Esophagus squamous epithelium (tissue), 5 donors: ENCODE data around the gene GPR141. TPM values are rescaled to one million over a fixed set of nuclear protein-coding genes. Genes with fewer than 3 reads are reported as not detected.

Experiments used
- DNase-seq: peaks from one replicate; lab custom pipeline; 2025; lab: John Stamatoyannopoulos, UW
- H3K27ac ChIP-seq, 4 donors: fragments of 200-600 bp; sonication (generic); one replicate each; pipeline ENCODE4 v1.5.1; 2016 to 2019; ENCODE audit warnings: mild to moderate bottlenecking in 1 of 4
- H3K27me3 ChIP-seq, 4 donors: fragments of 200-600 bp; sonication (generic); 1 replicate in 3 of 4; 2 replicates in 1 of 4; pipeline versions ENCODE4 v1.5.1 to v1.6.0; 2017 to 2021; ENCODE audit warnings: antibody characterized with exemption in 1 of 4
- H3K36me3 ChIP-seq, 3 donors: fragments of 200-600 bp; sonication (generic); one replicate each; pipeline ENCODE4 v1.5.1; 2016 to 2019
- H3K4me1 ChIP-seq, 3 donors: fragments of 200-600 bp; sonication (generic); one replicate each; pipeline ENCODE4 v1.5.1; 2017 to 2019
- H3K4me3 ChIP-seq, 4 donors: fragments of 200-600 bp; sonication (generic); 1 replicate in 3 of 4; 2 replicates in 1 of 4; pipeline ENCODE4 v1.5.1; 2016 to 2019; ENCODE audit warnings: mild to moderate bottlenecking in 2 of 4, moderate library complexity in 1 of 4
- H3K9me3 ChIP-seq, 3 donors: fragments of 200-600 bp; sonication (generic); one replicate each; pipeline ENCODE4 v1.5.1; 2016 to 2019
- POLR2A ChIP-seq, 4 donors: fragments of 450-650 bp; IDR thresholded peaks; one replicate each; pipeline ENCODE4 v1.6.1; 2017; ENCODE audit warnings: antibody characterized with exemption in 4 of 4, mild to moderate bottlenecking in 4 of 4, moderate library complexity in 3 of 4
- WGBS, 2 donors: methylation state at CpG; one replicate each; pipeline ENCODE4 v1.1.5; 2018; 5-methylcytosine and 5-hydroxymethylcytosine counted together
- intact Hi-C: fragments of 100-400 bp; cut with DNase I; formaldehyde crosslinking; loops from one replicate; pipeline ENCODE4 v1.15.0; 2022
- total RNA-seq, 4 donors: library from RNA; depleted of rRNA; stranded (reverse); fragments of >200 nt; gene quantifications; one replicate each; pipeline ENCODE4 v1.1.0, GENCODE V29; 2016
- TF ChIP-seq, protein P1 (sequence below), 6 experiments: fragments of 450-650 bp in 4 of 6; fragments of 200-600 bp in 2 of 6; sonication (generic) in 2 of 6; IDR thresholded peaks; one replicate each; pipeline ENCODE4 v1.5.1; 2016 to 2019; ENCODE audit warnings: antibody characterized with exemption in 6 of 6, mild to moderate bottlenecking in 4 of 6, moderate library complexity in 4 of 6
- donor health status: DM: yes; HTN: yes; CAD: no.

The GPR141 gene
- total RNA-seq, 4 donors from 2014 or later: 0.76 TPM; not detected in 3

DNA sequence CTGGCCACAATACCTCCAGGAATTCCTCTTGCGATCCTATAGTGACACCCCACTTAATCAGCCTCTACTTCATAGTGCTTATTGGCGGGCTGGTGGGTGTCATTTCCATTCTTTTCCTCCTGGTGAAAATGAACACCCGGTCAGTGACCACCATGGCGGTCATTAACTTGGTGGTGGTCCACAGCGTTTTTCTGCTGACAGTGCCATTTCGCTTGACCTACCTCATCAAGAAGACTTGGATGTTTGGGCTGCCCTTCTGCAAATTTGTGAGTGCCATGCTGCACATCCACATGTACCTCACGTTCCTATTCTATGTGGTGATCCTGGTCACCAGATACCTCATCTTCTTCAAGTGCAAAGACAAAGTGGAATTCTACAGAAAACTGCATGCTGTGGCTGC is 56.8 kb downstream of the GPR141 start:
- intact Hi-C loops: no loop called here
- Histone ChIP-seq H3K9me3 (no peaks in the 10 kb centered on the region), H3K27me3 (no peaks in the 10 kb centered on the region), H3K27ac (no peak overlapping the region), H3K4me1 (no peaks in the 10 kb centered on the region), H3K36me3 (no peaks in the 10 kb centered on the region), H3K4me3 (no peak overlapping the region)
- no peak for DNase-seq
- TF ChIP-seq, protein P1, sequence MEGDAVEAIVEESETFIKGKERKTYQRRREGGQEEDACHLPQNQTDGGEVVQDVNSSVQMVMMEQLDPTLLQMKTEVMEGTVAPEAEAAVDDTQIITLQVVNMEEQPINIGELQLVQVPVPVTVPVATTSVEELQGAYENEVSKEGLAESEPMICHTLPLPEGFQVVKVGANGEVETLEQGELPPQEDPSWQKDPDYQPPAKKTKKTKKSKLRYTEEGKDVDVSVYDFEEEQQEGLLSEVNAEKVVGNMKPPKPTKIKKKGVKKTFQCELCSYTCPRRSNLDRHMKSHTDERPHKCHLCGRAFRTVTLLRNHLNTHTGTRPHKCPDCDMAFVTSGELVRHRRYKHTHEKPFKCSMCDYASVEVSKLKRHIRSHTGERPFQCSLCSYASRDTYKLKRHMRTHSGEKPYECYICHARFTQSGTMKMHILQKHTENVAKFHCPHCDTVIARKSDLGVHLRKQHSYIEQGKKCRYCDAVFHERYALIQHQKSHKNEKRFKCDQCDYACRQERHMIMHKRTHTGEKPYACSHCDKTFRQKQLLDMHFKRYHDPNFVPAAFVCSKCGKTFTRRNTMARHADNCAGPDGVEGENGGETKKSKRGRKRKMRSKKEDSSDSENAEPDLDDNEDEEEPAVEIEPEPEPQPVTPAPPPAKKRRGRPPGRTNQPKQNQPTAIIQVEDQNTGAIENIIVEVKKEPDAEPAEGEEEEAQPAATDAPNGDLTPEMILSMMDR (IDR thresholded peaks at IDR 0.05): no peak
- no peak for TF ChIP-seq POLR2A (IDR thresholded peaks at IDR 0.05)
- WGBS, 2 donors: 90 to 94% methylated on average over 3 to 6 of the region's 7 CpGs

DNA sequence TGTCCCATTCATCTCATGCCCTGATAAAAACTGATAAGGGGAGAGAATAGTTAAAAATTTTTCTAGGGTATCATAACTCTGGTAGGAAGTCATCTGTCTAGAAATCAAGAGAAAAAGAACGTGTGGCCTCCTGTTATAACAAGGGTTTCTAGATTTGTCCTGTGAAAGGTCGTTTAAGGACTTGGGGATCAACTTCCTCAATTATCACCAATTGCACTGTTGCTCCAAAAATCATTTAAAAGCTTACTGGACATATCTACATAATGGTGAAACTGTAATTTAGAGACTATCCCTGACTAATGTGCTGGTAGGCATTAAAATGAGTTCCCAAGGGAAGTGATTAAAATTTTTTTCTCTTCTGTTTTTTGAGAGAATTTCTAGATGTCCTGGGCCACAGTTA is 58.2 kb downstream of the GPR141 start:
- H3K36me3 ChIP-seq: no peaks in the 10 kb centered on the region
- no peak for TF ChIP-seq POLR2A (IDR thresholded peaks at IDR 0.05)
- TF ChIP-seq, protein P1 (IDR thresholded peaks at IDR 0.05): no peak
- WGBS, 2 donors: 25 to 36% methylated on average over 2 of the region's 2 CpGs
- H3K4me1 ChIP-seq: no peaks in the 10 kb centered on the region
- no peak overlapping the region for H3K27ac ChIP-seq
- no peaks in the 10 kb centered on the region for H3K27me3 ChIP-seq
- no peak overlapping the region for H3K4me3 ChIP-seq
- intact Hi-C loops: no loop called here
- H3K9me3 ChIP-seq: no peaks in the 10 kb centered on the region
- no peak for DNase-seq

DNA sequence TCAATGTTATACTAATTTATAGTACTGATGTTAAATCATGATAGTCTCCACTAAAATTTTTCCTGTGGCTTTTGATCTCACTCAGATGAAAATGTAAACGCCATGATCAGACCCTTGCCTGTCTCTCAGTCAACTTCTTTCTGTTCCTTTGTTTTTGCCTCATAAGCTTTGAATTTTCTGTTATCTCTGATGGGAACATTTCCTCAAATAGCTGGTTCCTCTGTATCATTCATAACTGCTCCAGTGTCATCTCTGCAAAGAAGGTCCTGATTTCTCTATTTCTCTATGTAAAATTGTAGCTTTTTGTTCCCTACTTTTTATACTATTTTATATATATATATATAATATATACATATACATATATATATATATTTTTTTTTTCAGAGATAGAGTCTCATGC is 67.5 kb downstream of the GPR141 start:
- Histone ChIP-seq H3K27ac (no peak overlapping the region), H3K4me3 (no peak overlapping the region), H3K36me3 (no peaks in the 10 kb centered on the region), H3K4me1 (no peaks in the 10 kb centered on the region), H3K27me3 (no peaks in the 10 kb centered on the region), H3K9me3 (no peaks in the 10 kb centered on the region)
- intact Hi-C loops: no loop called here
- WGBS, 2 donors: 60 to 75% methylated on average over 1 of the region's 1 CpG
- no peak for DNase-seq
- TF ChIP-seq, protein P1 (IDR thresholded peaks at IDR 0.05): no peak
- no peak for TF ChIP-seq POLR2A (IDR thresholded peaks at IDR 0.05)

DNA sequence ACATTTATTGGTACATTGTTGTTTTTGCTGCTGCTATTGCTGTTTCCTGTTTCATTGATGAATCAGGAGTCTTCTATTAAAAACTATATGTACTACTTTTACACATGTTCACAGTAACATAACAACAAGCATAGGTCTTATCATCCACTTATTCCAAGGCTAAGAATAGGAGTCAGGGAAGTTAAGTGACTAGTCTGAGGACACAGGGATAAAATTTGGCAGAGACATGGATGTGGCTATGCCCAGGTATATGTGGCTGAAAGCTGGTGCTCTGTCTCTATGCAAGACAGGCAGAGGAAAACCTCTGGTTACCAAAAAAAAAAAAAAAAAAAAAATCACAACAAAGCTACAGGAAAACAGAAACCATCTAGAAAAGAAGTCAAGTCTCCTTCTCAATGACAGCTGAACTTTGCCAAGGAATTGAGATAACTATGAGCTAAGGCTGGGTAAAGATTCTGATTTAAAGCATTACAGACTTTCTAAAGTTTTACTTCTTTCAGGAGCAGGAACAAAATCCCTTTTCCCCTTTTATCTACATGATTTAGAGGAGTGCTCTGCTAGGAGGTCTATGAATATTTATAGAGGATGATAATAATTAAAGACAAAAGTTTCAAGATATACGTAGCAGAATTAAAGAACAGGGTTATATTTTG is 70.0 kb downstream of the GPR141 start:
- DNase-seq: no peak
- 0 to 44% methylated on average over 1 of the region's 1 CpG for WGBS, 2 donors
- H3K36me3 ChIP-seq: no peaks in the 10 kb centered on the region
- H3K4me3 ChIP-seq: no peak overlapping the region
- H3K27me3 ChIP-seq: no peaks in the 10 kb centered on the region
- H3K27ac ChIP-seq: no peak overlapping the region
- intact Hi-C loops: no loop called here
- no peaks in the 10 kb centered on the region for H3K4me1 ChIP-seq
- TF ChIP-seq, protein P1 (IDR thresholded peaks at IDR 0.05): no peak
- no peak for TF ChIP-seq POLR2A (IDR thresholded peaks at IDR 0.05)
- H3K9me3 ChIP-seq: no peaks in the 10 kb centered on the region

DNA sequence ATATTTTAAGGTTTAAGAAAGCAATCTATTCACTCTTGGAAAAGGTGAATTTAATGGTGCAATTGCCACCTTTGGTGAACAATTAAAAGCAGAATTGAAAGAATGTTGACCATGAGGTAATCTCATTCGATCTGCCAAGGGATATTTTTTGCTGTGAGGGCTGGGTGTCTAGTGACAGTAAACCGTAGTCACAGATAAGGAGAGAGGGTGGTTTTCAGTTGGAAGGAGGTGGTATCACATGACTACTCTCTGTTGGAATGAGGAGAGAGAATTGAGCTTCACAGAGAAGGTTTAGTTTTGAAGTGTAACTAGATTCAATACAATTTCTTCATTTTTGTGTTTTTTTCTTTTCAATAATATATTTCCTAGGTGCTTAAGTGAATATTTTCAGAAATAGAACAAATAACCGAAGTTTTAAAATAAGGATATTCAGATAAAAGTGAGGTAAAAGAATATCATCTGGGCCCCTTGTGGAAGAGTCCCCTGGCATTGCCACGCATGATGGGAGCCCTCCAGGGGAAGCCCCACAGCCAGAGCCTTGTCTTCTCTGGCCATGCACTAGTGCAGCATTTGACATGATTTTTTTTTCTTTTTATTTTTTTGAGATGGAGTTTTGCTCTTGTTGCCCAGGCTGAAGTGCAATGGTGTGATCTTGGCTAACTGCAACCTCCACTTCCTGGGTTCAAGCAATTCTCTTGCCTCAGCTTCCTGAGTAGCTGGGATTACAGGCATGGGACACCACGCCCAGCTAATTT is 73.4 kb downstream of the GPR141 start:
- intact Hi-C loops: no loop called here

More for the DNA sequence above, 73.4 kb downstream of the GPR141 start:
- Histone ChIP-seq H3K27me3 (no peaks in the 10 kb centered on the region), H3K4me1 (no peaks in the 10 kb centered on the region), H3K4me3 (no peak overlapping the region), H3K27ac (no peak overlapping the region), H3K9me3 (no peaks in the 10 kb centered on the region), H3K36me3 (no peaks in the 10 kb centered on the region)
- no peak for TF ChIP-seq POLR2A (IDR thresholded peaks at IDR 0.05)
- WGBS, 2 donors: 51 to 61% methylated on average over 4 to 5 of the region's 5 CpGs
- no peak for DNase-seq
